ENCODE results near the gene ADAMTSL4.

GRCh38 chr1:150579945-150580642 is 30.9 kb downstream of the ADAMTSL4 start:
- TF ChIP-seq, protein P1, sequence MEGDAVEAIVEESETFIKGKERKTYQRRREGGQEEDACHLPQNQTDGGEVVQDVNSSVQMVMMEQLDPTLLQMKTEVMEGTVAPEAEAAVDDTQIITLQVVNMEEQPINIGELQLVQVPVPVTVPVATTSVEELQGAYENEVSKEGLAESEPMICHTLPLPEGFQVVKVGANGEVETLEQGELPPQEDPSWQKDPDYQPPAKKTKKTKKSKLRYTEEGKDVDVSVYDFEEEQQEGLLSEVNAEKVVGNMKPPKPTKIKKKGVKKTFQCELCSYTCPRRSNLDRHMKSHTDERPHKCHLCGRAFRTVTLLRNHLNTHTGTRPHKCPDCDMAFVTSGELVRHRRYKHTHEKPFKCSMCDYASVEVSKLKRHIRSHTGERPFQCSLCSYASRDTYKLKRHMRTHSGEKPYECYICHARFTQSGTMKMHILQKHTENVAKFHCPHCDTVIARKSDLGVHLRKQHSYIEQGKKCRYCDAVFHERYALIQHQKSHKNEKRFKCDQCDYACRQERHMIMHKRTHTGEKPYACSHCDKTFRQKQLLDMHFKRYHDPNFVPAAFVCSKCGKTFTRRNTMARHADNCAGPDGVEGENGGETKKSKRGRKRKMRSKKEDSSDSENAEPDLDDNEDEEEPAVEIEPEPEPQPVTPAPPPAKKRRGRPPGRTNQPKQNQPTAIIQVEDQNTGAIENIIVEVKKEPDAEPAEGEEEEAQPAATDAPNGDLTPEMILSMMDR (IDR thresholded peaks at IDR 0.05) = no peak
- no peak for TF ChIP-seq POLR2A (IDR thresholded peaks at IDR 0.05)

Measured in lower leg skin (tissue), 3 donors.